NCI-H748 treated with DMSO at 0.1 percent for 48 hours (cell line): ENCODE measurements around the gene BRCA1.
A peak's percentile ranks its signal among the peaks of the same experiment; 100 is the strongest.
"Not testable (repeated sequence)": the region's sequence is repeated elsewhere in the genome, so short reads cannot be mapped to it uniquely, and the experiment has no call there.

Experiments
- DNase-seq: peaks from one replicate; lab custom pipeline; 2025; lab: John Stamatoyannopoulos, UW

BRCA1 gene

DNA sequence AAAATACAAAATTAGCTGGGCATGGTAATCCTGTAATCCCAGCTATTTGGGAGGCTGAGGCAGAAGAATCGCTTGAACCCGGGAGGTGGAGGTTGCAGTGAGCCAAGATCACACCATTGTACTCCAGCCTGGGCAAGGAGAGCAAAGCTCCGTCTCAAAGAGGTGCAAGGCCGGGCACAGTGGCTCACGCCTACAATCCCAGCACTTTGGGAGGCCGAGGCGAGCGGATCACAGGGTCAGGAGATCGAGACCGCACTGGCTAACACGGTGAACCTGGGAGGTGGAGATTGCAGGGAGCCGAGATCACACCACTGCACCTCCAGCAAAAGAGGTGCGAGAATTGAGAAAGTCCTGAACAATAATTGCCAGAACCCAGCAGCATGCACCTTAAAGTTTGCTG, 124.3 kb downstream of the BRCA1 start:
- DNase-seq: not testable (repeated sequence)

DNA sequence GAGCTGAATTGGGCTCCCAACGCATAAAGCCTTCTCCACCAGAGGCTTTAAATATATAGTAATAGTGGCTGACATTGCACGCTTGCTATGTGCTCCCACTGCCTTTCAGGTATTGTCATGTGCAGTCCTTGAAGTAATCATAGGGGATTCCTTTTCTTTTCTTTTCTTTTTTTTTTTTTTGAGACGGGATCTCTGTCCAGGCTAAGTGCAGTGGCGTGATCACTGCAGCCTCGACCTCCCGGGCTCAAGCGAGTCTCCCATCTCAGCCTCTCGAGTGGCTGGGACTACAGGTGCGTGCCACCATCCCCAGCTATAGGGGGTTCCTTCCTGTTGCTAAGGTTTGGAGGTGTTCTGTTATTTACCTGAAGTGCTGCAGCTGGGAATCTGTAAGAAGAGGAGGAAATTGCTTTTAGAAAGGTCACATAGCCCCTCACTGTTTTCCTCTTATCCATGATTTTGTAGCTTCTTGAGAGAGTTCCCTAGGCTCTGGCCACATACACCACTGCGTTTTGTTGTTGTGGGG, 126.1 kb downstream of the BRCA1 start:
- no peak for DNase-seq

DNA sequence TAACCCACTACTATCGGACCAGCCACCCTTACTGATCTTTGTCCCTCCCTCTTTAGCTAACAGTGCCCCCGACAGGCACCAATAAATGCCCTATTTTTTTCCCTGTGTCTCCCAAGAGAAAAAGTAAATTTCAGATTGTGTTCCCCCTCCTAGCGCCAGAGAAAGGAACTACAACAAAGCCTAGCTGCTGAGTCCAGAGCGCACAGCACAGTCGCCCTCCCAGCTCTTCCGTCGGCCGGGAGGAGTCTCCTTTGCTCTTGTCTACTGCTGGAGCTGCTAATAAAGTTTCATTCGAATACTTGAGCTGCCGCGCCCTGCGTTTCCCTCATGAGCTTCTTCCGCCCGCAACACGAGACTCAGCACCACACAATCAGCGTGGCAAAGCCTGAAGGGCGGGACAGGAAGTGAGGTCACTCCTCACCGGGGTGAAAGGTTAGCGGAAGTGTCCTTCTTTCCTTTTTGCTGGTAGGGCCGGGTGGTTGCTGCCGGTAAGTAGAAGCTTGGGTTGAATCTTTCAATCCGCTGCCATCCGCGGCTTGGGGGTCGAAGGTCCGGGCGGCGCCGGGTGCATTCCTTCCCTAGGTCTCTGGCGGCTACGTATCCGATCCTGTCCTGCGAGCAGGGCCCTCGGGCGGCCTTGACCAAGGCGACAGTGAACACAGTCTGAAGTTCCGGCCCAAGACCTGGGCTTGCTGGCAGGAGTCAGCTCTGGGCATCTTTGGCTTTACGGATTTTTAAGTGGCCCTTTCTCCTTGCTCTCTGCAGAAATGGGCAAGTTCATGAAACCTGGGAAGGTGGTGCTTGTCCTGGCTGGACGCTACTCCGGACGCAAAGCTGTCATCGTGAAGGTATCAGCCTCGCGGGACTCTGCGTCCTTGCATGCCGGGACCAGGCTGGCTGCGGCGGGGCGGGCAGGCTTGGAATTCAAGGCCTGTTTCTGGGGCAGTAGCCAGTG, 126.9 kb downstream of the BRCA1 start, which contains the start of gene RPL27:
Gene RPL27 (plus strand): TSS at position 436 of the 955 bp plus-strand sequence. CDS start 332 bp downstream, at position 768.
- DNase-seq: peak; percentile 99

- no peak for DNase-seq
Observed at GRCh38 chr17:42997390-42997983, 127.7 kb downstream of the BRCA1 start.
